ENCODE data around the gene CXorf65.

- TF ChIP-seq CTCF (IDR thresholded peaks at IDR 0.05): no peak
- no peak for TF ChIP-seq POLR2A (IDR thresholded peaks at IDR 0.05)
Measured at GRCh38 chrX:71154641-71155040, 48.1 kb upstream of the CXorf65 start.
